BE2C (cell line): Measurements from ENCODE around the gene LNX2.

Experiments
- DNase-seq: peaks from one replicate; pipeline ENCODE4 v3.0.0-alpha.2; 2020
- H3K27me3 ChIP-seq: fragments of 250-450 bp; sonication (Bioruptor Pico); 2 replicates; pipeline ENCODE4 v1.5.1; 2020; ENCODE audit warnings: mild to moderate bottlenecking
- H3K36me3 ChIP-seq: fragments of 250-450 bp; sonication (Bioruptor Pico); 2 replicates; pipeline ENCODE4 v1.5.1; 2020; ENCODE audit warnings: mild to moderate bottlenecking
- H3K4me1 ChIP-seq: fragments of 250-450 bp; sonication (Bioruptor Pico); 2 replicates; pipeline ENCODE4 v1.5.1; 2020
- H3K4me3 ChIP-seq: 2 replicates; pipeline ENCODE4 v1.5.1; 2011; ENCODE audit warnings: low read depth, low read length
- H3K9me3 ChIP-seq: fragments of 250-450 bp; sonication (Bioruptor Pico); 2 replicates; pipeline ENCODE4 v1.5.1; 2020
- CTCF ChIP-seq: IDR thresholded peaks from 2 replicates; pipeline ENCODE4 v1.5.1; 2012; ENCODE audit warnings: mild to moderate bottlenecking, low read depth, low read length

LNX2 gene

GRCh38 chr13:27654816-27655215, 34.5 kb upstream of the LNX2 start:
- peaks cover 7% of the 10 kb centered on the region; the same call in 1 of the 2 replicates for H3K9me3 ChIP-seq
- TF ChIP-seq CTCF = no peak

GRCh38 chr13:27654059-27654458, 33.7 kb upstream of the LNX2 start:
- peaks cover 7% of the 10 kb centered on the region; the same call in 1 of the 2 replicates for H3K9me3 ChIP-seq
- H3K36me3 ChIP-seq = peaks cover 22% of the 10 kb centered on the region
- DNase-seq = no peak
- H3K4me1 ChIP-seq = no peaks in the 10 kb centered on the region
- no peak for TF ChIP-seq CTCF
- H3K27me3 ChIP-seq = no peaks in the 10 kb centered on the region
- H3K4me3 ChIP-seq = no peak overlapping the region

More at GRCh38 chr13:27654816-27655215, 34.5 kb upstream of the LNX2 start:
- DNase-seq = no peak
- Histone ChIP-seq H3K4me1 (no peaks in the 10 kb centered on the region), H3K36me3 (peaks cover 15% of the 10 kb centered on the region), H3K4me3 (no peak overlapping the region), H3K27me3 (no peaks in the 10 kb centered on the region)

GRCh38 chr13:27650312-27650711, 30.0 kb upstream of the LNX2 start:
- Histone ChIP-seq H3K9me3 (peaks cover 7% of the 10 kb centered on the region; the same call in 1 of the 2 replicates), H3K4me3 (no peak overlapping the region), H3K4me1 (no peaks in the 10 kb centered on the region), H3K27me3 (no peaks in the 10 kb centered on the region), H3K36me3 (peaks cover 32% of the 10 kb centered on the region)
- TF ChIP-seq CTCF = no peak
- no peak for DNase-seq

- H3K4me3 ChIP-seq = no peak overlapping the region
- H3K27me3 ChIP-seq = no peaks in the 10 kb centered on the region
- DNase-seq = no peak
- no peaks in the 10 kb centered on the region for H3K9me3 ChIP-seq
- peaks cover 4% of the 10 kb centered on the region for H3K4me1 ChIP-seq
- peaks cover 12% of the 10 kb centered on the region for H3K36me3 ChIP-seq
- no peak for TF ChIP-seq CTCF
These were observed 24.0 kb upstream of the LNX2 start for GRCh38 chr13:27644302-27644701.

- Histone ChIP-seq H3K4me3 (no peak overlapping the region), H3K4me1 (peaks cover 4% of the 10 kb centered on the region), H3K9me3 (no peaks in the 10 kb centered on the region), H3K36me3 (peaks cover 4% of the 10 kb centered on the region), H3K27me3 (no peaks in the 10 kb centered on the region)
- TF ChIP-seq CTCF = no peak
- no peak for DNase-seq
These were observed 23.2 kb upstream of the LNX2 start for GRCh38 chr13:27643334-27644132.
